Measurements from ENCODE around the gene GPANK1.

- TF ChIP-seq POLR2A (IDR thresholded peaks at IDR 0.05; ENCODE audit: low read depth, low read length), result peak; percentile 83
- TF ChIP-seq POLR2AphosphoS5 (IDR thresholded peaks at IDR 0.05; ENCODE audit: low read depth, low read length), result peak; percentile 94
- peak; percentile 54; the same call in 1 of the 2 replicates for TF ChIP-seq TAF1 (IDR thresholded peaks at IDR 0.05; ENCODE audit: borderline replicate concordance, low read depth, low read length)
Observed at GRCh38 chr6:31619805-31620585, 44.8 kb downstream of the GPANK1 start.
